BLaER1 treated with 17β-estradiol and CSF1 and Interleukin-3, amounts not matched to agents 10 nM and 100 nM (cell line): ENCODE data around the gene SEMA4B.
A peak's percentile ranks its signal among the peaks of the same experiment; 100 is the strongest.

ENCODE experiments used
- H3K27ac ChIP-seq, 11 experiments: shearing (Covaris generic); formaldehyde crosslinking; 2 replicates each; pipeline ENCODE4 v1.8.1; 2022
- H3K27me3 ChIP-seq, 11 experiments: shearing (Covaris generic); formaldehyde crosslinking; 2 replicates each; pipeline ENCODE4 v1.8.1; 2022
- H3K36me3 ChIP-seq, 11 experiments: shearing (Covaris generic); formaldehyde crosslinking; 2 replicates each; pipeline ENCODE4 v1.8.1; 2022
- H3K4me1 ChIP-seq, 10 experiments: shearing (Covaris generic); formaldehyde crosslinking; 2 replicates each; pipeline ENCODE4 v1.8.1; 2022
- H3K4me2 ChIP-seq, 11 experiments: shearing (Covaris generic); formaldehyde crosslinking; 2 replicates each; pipeline ENCODE4 v1.8.1; 2022
- H3K4me3 ChIP-seq, 10 experiments: shearing (Covaris generic); formaldehyde crosslinking; 2 replicates each; pipeline ENCODE4 v1.8.1; 2022
- H3K9ac ChIP-seq, 11 experiments: shearing (Covaris generic); formaldehyde crosslinking; 2 replicates each; pipeline ENCODE4 v1.8.1; 2022
- H3K9me3 ChIP-seq, 11 experiments: shearing (Covaris generic); formaldehyde crosslinking; replicated peaks in 1 of 11; 2 replicates each; pipeline ENCODE4 v1.8.1; 2022
- H4K20me1 ChIP-seq, 11 experiments: shearing (Covaris generic); formaldehyde crosslinking; 2 replicates each; pipeline ENCODE4 v1.8.1; 2022
- Cebpa-rat ChIP-seq, 11 experiments: shearing (Covaris generic); IDR thresholded peaks; 2 replicates each; pipeline ENCODE4 v1.8.1; 2022

The SEMA4B gene

DNA sequence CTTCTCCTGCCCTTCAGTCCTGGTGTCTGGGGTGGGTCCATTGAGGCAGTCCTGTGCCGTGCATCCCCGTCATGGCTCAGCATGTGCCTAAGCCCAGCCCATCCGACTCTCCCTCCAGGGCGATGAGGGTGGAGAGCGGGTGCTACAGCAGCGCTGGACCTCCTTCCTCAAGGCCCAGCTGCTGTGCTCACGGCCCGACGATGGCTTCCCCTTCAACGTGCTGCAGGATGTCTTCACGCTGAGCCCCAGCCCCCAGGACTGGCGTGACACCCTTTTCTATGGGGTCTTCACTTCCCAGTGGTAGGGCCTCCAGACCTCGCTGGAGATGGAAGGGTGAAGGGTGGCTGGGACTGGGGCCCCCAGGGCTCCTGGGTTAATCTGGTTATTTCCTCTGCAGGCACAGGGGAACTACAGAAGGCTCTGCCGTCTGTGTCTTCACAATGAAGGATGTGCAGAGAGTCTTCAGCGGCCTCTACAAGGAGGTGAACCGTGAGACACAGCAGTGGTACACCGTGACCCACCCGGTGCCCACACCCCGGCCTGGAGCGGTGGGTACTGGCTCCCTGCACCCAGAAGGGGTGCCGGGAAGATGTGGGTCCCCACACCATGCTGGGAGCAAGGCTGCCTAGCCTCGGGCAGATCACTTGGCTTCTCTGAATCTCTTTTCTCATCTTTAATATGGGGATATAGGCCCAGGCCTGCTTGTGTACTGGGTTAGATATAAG lies 22.5 kb downstream of the SEMA4B start:
- H3K36me3 ChIP-seq, result peaks cover 53 to 96% (median 73%) of the 10 kb centered on the region in 11 experiments
- peak overlapping the region in 9 of 11 experiments; percentile 21 to 70 (median 51); a peak in 17 of 22 replicates for H3K4me2 ChIP-seq
- peaks cover 0 to 78% (median 19%) of the 10 kb centered on the region in 11 experiments; a peak in 15 of 22 replicates for H4K20me1 ChIP-seq
- H3K4me1 ChIP-seq, result peaks cover 5 to 65% (median 59%) of the 10 kb centered on the region in 10 experiments; a peak in 18 of 20 replicates
- no peaks in the 10 kb centered on the region for H3K27me3 ChIP-seq
- no peak for TF ChIP-seq Cebpa-rat (IDR thresholded peaks at IDR 0.05)
- H3K9me3 ChIP-seq, result no peaks in the 10 kb centered on the region
- peak overlapping the region in 5 of 11 experiments; percentile 12 to 36 (median 25); a peak in 6 of 22 replicates for H3K9ac ChIP-seq
- no peak overlapping the region for H3K4me3 ChIP-seq
- peak overlapping the region in 1 of 11 experiments; percentile 14; a peak in 1 of 22 replicates for H3K27ac ChIP-seq

DNA sequence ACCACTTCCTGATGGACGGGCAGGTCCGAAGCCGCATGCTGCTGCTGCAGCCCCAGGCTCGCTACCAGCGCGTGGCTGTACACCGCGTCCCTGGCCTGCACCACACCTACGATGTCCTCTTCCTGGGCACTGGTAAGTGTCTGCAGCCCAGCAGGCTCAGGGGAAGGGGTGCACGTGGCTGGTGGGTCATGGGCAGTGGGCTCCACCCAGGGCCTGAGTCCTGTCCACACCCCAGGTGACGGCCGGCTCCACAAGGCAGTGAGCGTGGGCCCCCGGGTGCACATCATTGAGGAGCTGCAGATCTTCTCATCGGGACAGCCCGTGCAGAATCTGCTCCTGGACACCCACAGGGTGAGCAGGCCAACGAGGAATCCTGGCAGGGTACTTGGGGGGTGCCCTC lies 23.9 kb downstream of the SEMA4B start:
- no peak overlapping the region for H3K27ac ChIP-seq
- no peak for TF ChIP-seq Cebpa-rat (IDR thresholded peaks at IDR 0.05)
- H4K20me1 ChIP-seq, result peaks cover 1 to 78% (median 21%) of the 10 kb centered on the region in 11 experiments; a peak in 18 of 22 replicates
- peaks cover 3 to 54% (median 48%) of the 10 kb centered on the region in 10 experiments for H3K4me1 ChIP-seq
- H3K27me3 ChIP-seq, result no peaks in the 10 kb centered on the region
- H3K36me3 ChIP-seq, result peaks cover 67 to 97% (median 87%) of the 10 kb centered on the region in 11 experiments
- H3K4me3 ChIP-seq, result no peak overlapping the region
- H3K4me2 ChIP-seq, result peak overlapping the region in 8 of 11 experiments; percentile 21 to 70 (median 53); a peak in 13 of 22 replicates
- H3K9ac ChIP-seq, result peak overlapping the region in 4 of 11 experiments; percentile 8 to 34 (median 20); a peak in 3 of 22 replicates
- no peaks in the 10 kb centered on the region for H3K9me3 ChIP-seq

DNA sequence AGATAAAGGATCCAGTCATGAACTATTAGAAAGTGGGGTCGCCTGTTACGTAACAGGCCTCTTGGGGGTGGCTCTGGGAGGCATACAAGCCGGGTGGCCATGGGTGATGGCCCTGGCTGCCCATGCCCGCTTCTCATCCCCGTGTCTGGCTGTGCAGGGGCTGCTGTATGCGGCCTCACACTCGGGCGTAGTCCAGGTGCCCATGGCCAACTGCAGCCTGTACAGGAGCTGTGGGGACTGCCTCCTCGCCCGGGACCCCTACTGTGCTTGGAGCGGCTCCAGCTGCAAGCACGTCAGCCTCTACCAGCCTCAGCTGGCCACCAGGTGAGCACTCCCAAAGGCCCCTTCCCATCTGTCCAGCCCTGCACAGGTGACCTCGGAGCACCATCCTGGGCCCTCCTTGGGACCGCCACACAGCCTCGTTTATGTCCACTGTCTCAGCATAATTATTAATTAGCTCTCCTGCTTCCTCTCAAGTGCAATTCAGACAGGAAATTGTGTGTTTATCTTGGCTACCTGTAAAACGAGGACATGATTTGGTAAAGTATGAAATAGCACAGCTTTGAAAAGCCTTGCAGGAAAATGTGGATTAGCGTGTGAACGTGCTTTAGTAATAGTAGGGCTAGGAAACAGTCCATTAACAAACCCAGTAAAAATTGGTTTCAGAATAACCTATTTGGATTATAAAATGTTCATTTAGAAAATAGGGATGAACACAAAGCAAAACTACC lies 24.5 kb downstream of the SEMA4B start:
- Histone ChIP-seq H3K36me3 (peaks cover 72 to 100% (median 93%) of the 10 kb centered on the region in 11 experiments), H3K4me3 (no peak overlapping the region), H3K27me3 (no peaks in the 10 kb centered on the region), H3K27ac (no peak overlapping the region), H3K9ac (peak overlapping the region in 1 of 11 experiments; percentile 25; a peak in 1 of 22 replicates), H3K9me3 (no peaks in the 10 kb centered on the region), H4K20me1 (peaks cover 7 to 80% (median 26%) of the 10 kb centered on the region in 11 experiments; a peak in 18 of 22 replicates), H3K4me2 (no peak overlapping the region), H3K4me1 (peaks cover 9 to 57% (median 52%) of the 10 kb centered on the region in 10 experiments)
- no peak for TF ChIP-seq Cebpa-rat (IDR thresholded peaks at IDR 0.05)

DNA sequence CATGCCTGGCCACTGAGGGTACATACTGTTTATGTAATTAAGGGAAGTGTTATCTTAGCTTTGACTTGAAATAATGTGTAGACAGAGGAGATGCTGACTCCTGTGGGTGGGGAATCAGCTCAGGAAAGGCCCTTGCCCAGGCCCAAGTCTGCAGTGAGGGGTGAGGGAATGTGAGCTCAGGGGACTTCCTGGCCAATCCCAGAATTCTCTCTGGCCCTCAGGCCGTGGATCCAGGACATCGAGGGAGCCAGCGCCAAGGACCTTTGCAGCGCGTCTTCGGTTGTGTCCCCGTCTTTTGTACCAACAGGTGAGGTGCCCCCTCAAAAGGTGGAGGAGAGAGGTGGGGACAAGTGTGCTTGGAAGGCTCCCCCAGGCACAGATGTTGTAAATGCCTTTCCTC lies 26.2 kb downstream of the SEMA4B start:
- no peak for TF ChIP-seq Cebpa-rat (IDR thresholded peaks at IDR 0.05)
- Histone ChIP-seq H3K27ac (no peak overlapping the region), H4K20me1 (peaks cover 13 to 83% (median 36%) of the 10 kb centered on the region in 11 experiments; a peak in 19 of 22 replicates), H3K27me3 (no peaks in the 10 kb centered on the region), H3K9ac (0 out of 22 replicates have a peak overlapping the region, but pooled peaks of 1 of the 11 experiments have one; percentile 6), H3K9me3 (no peaks in the 10 kb centered on the region), H3K4me1 (peaks cover 25 to 57% (median 53%) of the 10 kb centered on the region in 10 experiments), H3K4me3 (no peak overlapping the region), H3K36me3 (peaks cover 72 to 86% (median 84%) of the 10 kb centered on the region in 11 experiments), H3K4me2 (no peak overlapping the region)

DNA sequence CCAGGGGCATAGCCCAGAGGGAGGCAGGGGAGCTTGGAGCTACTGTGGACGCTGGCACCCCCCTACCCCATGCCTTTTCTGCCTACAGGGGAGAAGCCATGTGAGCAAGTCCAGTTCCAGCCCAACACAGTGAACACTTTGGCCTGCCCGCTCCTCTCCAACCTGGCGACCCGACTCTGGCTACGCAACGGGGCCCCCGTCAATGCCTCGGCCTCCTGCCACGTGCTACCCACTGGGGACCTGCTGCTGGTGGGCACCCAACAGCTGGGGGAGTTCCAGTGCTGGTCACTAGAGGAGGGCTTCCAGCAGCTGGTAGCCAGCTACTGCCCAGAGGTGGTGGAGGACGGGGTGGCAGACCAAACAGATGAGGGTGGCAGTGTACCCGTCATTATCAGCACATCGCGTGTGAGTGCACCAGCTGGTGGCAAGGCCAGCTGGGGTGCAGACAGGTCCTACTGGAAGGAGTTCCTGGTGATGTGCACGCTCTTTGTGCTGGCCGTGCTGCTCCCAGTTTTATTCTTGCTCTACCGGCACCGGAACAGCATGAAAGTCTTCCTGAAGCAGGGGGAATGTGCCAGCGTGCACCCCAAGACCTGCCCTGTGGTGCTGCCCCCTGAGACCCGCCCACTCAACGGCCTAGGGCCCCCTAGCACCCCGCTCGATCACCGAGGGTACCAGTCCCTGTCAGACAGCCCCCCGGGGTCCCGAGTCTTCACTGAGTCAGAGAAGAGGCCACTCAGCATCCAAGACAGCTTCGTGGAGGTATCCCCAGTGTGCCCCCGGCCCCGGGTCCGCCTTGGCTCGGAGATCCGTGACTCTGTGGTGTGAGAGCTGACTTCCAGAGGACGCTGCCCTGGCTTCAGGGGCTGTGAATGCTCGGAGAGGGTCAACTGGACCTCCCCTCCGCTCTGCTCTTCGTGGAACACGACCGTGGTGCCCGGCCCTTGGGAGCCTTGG lies 27.0 kb downstream of the SEMA4B start:
- Histone ChIP-seq H3K36me3 (peaks cover 72 to 78% (median 77%) of the 10 kb centered on the region in 11 experiments), H3K4me3 (no peak overlapping the region), H4K20me1 (peaks cover 15 to 89% (median 39%) of the 10 kb centered on the region in 11 experiments; a peak in 19 of 22 replicates)

DNA sequence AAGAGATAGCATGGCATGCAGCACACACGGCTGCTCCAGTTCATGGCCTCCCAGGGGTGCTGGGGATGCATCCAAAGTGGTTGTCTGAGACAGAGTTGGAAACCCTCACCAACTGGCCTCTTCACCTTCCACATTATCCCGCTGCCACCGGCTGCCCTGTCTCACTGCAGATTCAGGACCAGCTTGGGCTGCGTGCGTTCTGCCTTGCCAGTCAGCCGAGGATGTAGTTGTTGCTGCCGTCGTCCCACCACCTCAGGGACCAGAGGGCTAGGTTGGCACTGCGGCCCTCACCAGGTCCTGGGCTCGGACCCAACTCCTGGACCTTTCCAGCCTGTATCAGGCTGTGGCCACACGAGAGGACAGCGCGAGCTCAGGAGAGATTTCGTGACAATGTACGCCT lies 27.8 kb downstream of the SEMA4B start:
- H3K36me3 ChIP-seq, result peaks cover 63 to 70% (median 68%) of the 10 kb centered on the region in 11 experiments
- H3K9me3 ChIP-seq, result no peaks in the 10 kb centered on the region
- no peak overlapping the region for H3K27ac ChIP-seq

More for the DNA sequence above, 27.0 kb downstream of the SEMA4B start:
- no peak for TF ChIP-seq Cebpa-rat (IDR thresholded peaks at IDR 0.05)
- no peak overlapping the region for H3K27ac ChIP-seq
- H3K27me3 ChIP-seq, result no peaks in the 10 kb centered on the region
- peaks cover 32 to 57% (median 53%) of the 10 kb centered on the region in 10 experiments for H3K4me1 ChIP-seq
- H3K9me3 ChIP-seq, result no peaks in the 10 kb centered on the region
- no peak overlapping the region for H3K4me2 ChIP-seq
- peak overlapping the region in 1 of 11 experiments; percentile 6; a peak in 1 of 22 replicates for H3K9ac ChIP-seq

DNA sequence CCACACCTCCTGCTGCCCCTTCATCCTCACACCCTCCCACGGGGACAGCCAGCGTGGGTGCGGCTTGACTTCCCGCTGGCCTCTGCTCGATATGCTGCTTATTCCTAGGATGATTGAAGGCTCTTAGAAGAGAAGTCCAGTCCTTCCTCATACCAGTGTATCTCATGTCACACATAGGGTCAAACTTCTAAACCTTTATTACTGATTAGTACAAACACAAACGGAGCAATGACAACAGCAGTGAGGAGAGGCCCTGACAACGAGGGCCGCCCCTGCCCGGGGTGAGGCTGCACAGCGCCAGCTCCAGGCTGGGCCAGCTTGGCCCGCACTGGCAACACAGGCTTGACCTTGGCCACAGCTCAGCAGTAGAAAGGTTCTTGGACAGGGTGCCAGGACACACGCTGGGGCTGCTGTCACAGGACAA lies 29.0 kb downstream of the SEMA4B start:
- H4K20me1 ChIP-seq, result peaks cover 9 to 74% (median 32%) of the 10 kb centered on the region in 11 experiments; a peak in 18 of 22 replicates
- H3K9me3 ChIP-seq, result no peaks in the 10 kb centered on the region
- H3K27me3 ChIP-seq, result no peaks in the 10 kb centered on the region
- peak overlapping the region in 8 of 11 experiments; percentile 66 to 89 (median 82); a peak in 11 of 22 replicates for H3K27ac ChIP-seq
- H3K4me1 ChIP-seq, result peaks cover 41 to 48% (median 45%) of the 10 kb centered on the region in 10 experiments
- H3K4me2 ChIP-seq, result peak overlapping the region; percentile 85 to 100 (median 94)
- no peak overlapping the region for H3K4me3 ChIP-seq
- peaks cover 53 to 58% (median 57%) of the 10 kb centered on the region in 11 experiments for H3K36me3 ChIP-seq
- no peak for TF ChIP-seq Cebpa-rat (IDR thresholded peaks at IDR 0.05)
- H3K9ac ChIP-seq, result peak overlapping the region in 8 of 11 experiments; percentile 56 to 91 (median 86); a peak in 16 of 22 replicates

More for the DNA sequence above, 27.8 kb downstream of the SEMA4B start:
- Histone ChIP-seq H3K4me3 (no peak overlapping the region), H3K4me1 (peaks cover 32 to 49% (median 46%) of the 10 kb centered on the region in 10 experiments), H3K9ac (no peak overlapping the region), H3K27me3 (no peaks in the 10 kb centered on the region), H4K20me1 (peaks cover 15 to 86% (median 36%) of the 10 kb centered on the region in 11 experiments; a peak in 19 of 22 replicates), H3K4me2 (no peak overlapping the region)
- TF ChIP-seq Cebpa-rat (IDR thresholded peaks at IDR 0.05), result no peak
